Activated naive CD8-positive, alpha-beta T cell treated with anti-CD3 and anti-CD28 coated beads, Interleukin-2, amount 50 U/mL, for 24 hours (primary cell): Measurements from ENCODE around the gene WNT7B.

Experiments
- ATAC-seq: fragments of 150-1000 bp; cut with Tn5 transposase; one replicate; pipeline ENCODE4 v1.10.0; 2021
- DNase-seq: peaks from one replicate; pipeline ENCODE4 v3.0.0; 2021
- H3K27ac Mint-ChIP-seq: one replicate; pipeline ENCODE4 v1.8.0; 2021; ENCODE audit warnings: mild to moderate bottlenecking, mixed read lengths
- H3K27me3 Mint-ChIP-seq: one replicate; pipeline ENCODE4 v1.8.0; 2021; ENCODE audit warnings: mixed read lengths
- H3K36me3 Mint-ChIP-seq: one replicate; pipeline ENCODE4 v1.8.0; 2021; ENCODE audit warnings: low read depth, mixed read lengths
- H3K4me1 Mint-ChIP-seq: one replicate; pipeline ENCODE4 v1.8.0; 2021; ENCODE audit warnings: mixed read lengths
- H3K4me3 Mint-ChIP-seq: one replicate; pipeline ENCODE4 v1.8.0; 2021; ENCODE audit warnings: mild to moderate bottlenecking, moderate library complexity, mixed read lengths
- H3K9me3 Mint-ChIP-seq: one replicate; pipeline ENCODE4 v1.8.0; 2021; ENCODE audit warnings: mixed read lengths

WNT7B gene

DNA sequence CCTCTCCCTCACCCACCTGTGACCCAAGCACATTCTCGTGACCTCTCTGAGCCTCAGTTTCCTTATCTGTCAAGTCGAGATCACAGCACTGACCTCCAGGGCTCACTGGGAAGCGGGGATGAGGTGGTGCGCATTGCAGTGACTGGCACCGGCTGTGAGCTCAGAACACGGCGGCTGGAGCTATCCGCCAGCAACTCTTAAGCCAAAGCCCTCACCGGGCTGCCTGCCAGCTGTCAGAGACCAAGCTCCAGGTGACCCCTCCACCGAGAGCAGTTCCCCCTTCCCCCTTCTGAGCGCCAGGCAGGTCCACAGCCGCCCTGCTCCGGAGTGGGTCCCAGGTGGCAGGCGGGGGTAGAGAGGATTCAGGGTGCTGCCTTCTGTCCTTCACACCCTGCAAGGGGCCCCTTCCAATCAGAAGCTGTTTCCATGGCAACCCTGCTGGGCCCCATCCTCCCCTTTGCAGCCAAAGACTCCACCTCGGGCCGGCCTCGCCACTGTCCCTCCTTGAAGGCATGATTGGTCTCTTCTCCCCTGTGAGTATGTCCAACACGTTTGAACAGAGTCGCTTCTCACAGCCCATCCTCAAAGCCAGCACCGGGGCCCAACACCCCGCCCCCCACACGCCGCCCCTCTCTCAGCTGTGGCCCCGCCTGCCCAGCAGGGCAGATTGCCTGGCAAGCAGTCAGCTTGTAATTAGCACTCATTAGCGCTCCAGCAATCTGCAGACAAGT lies 98.7 kb downstream of the WNT7B start:
- no peak for ATAC-seq
- H3K27ac Mint-ChIP-seq, result no peak overlapping the region
- H3K9me3 Mint-ChIP-seq, result peaks cover 2% of the 10 kb centered on the region
- no peaks in the 10 kb centered on the region for H3K36me3 Mint-ChIP-seq
- no peak overlapping the region for H3K4me3 Mint-ChIP-seq
- peaks cover 48% of the 10 kb centered on the region for H3K27me3 Mint-ChIP-seq
- no peaks in the 10 kb centered on the region for H3K4me1 Mint-ChIP-seq
- DNase-seq, result no peak

DNA sequence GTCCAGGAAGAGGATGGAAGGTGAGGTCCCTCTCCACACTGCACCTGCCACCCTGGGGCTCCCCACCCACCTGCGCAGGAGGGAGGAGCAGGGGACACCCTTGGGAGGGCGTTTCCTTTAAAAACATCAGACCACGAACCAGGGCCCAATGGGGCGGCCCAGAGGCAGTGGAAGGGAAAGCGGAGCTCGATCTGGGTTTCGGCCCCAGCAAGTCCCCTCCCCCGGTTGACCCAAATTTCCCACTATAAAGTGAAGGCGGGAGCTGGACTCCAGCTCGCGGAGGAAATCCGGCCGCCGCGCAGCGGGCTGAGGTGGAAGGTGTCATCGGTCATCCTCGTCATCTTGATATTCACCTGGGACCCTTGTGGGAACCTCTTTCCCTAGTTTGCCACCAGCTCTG lies 99.3 kb downstream of the WNT7B start:
- Mint-ChIP-seq H3K9me3 (peaks cover 8% of the 10 kb centered on the region), H3K36me3 (no peaks in the 10 kb centered on the region), H3K4me3 (no peak overlapping the region), H3K4me1 (no peaks in the 10 kb centered on the region), H3K27ac (no peak overlapping the region), H3K27me3 (peaks cover 48% of the 10 kb centered on the region)
- no peak for DNase-seq
- ATAC-seq, result no peak

GRCh38 chr22:45877036-45877380 lies 100.0 kb downstream of the WNT7B start:
- Mint-ChIP-seq H3K27me3 (peaks cover 42% of the 10 kb centered on the region), H3K36me3 (no peaks in the 10 kb centered on the region)

GRCh38 chr22:45876136-45877035 lies 100.6 kb downstream of the WNT7B start:
- no peak for DNase-seq

More at GRCh38 chr22:45877036-45877380, 100.0 kb downstream of the WNT7B start:
- no peak overlapping the region for H3K4me3 Mint-ChIP-seq
- H3K4me1 Mint-ChIP-seq, result no peaks in the 10 kb centered on the region
- no peak for DNase-seq
- ATAC-seq, result no peak
- H3K27ac Mint-ChIP-seq, result no peak overlapping the region
- peaks cover 13% of the 10 kb centered on the region for H3K9me3 Mint-ChIP-seq

DNA sequence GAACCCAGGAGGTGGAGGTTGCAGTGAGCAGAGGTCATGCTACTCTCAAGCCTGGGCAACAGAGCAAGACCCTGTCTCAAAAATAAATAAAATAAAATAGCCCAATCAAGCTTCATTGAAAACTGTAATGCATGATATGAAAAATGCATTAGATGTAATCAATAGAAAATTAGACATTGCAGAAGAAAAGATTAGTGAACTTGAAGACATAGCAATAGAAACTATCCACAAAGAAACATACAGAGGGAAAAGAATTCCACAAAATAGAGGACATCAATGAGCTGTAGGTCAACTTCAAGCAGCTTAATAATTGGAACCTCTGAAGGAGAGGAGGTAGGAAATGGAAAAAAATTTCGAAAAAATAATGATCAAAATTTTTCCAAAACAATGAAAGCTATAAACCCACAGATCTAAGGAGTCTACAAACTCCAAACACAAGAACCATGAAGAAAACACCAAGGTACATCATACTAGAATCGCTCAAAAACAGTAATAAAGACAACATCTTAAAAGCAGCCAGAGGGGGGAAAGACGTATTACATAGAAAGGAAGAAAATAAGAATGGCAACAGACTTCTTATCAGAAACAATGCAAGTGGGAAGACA lies 104.2 kb downstream of the WNT7B start:
- H3K27me3 Mint-ChIP-seq, result peaks cover 21% of the 10 kb centered on the region
- no peak for ATAC-seq
- H3K4me1 Mint-ChIP-seq, result no peaks in the 10 kb centered on the region
- H3K27ac Mint-ChIP-seq, result no peak overlapping the region
- no peak for DNase-seq
- peaks cover 2% of the 10 kb centered on the region for H3K36me3 Mint-ChIP-seq
- peaks cover 13% of the 10 kb centered on the region for H3K9me3 Mint-ChIP-seq
- H3K4me3 Mint-ChIP-seq, result no peak overlapping the region

More at GRCh38 chr22:45876136-45877035, 100.6 kb downstream of the WNT7B start:
- H3K4me3 Mint-ChIP-seq, result no peak overlapping the region
- peaks cover 37% of the 10 kb centered on the region for H3K27me3 Mint-ChIP-seq
- H3K36me3 Mint-ChIP-seq, result no peaks in the 10 kb centered on the region
- H3K9me3 Mint-ChIP-seq, result peaks cover 13% of the 10 kb centered on the region
- no peak overlapping the region for H3K27ac Mint-ChIP-seq
- H3K4me1 Mint-ChIP-seq, result no peaks in the 10 kb centered on the region
- no peak for ATAC-seq

GRCh38 chr22:45871721-45872120 lies 105.2 kb downstream of the WNT7B start:
- Mint-ChIP-seq H3K4me3 (no peak overlapping the region), H3K36me3 (peaks cover 2% of the 10 kb centered on the region), H3K9me3 (peaks cover 13% of the 10 kb centered on the region), H3K27me3 (peaks cover 22% of the 10 kb centered on the region), H3K4me1 (no peaks in the 10 kb centered on the region), H3K27ac (no peak overlapping the region)
- no peak for DNase-seq
- ATAC-seq, result no peak
